Esophagus muscularis mucosa (tissue), 4 donors: ENCODE data around the gene RAPGEF2. TPM values are rescaled to one million over a fixed set of nuclear protein-coding genes. Genes with fewer than 3 reads are reported as not detected.

ENCODE experiments used
- DNase-seq: peaks from one replicate; pipeline ENCODE4 v3.0.0-alpha.2; 2017; ENCODE audit errors: extremely low spot score
- H3K27ac ChIP-seq, 4 donors: fragments of 200-600 bp; sonication (generic); replicated peaks in 1 of 4; 1 replicate in 3 of 4; 2 replicates in 1 of 4; pipeline ENCODE4 v1.5.1; 2016 to 2019; ENCODE audit warnings: mild to moderate bottlenecking in 1 of 4
- H3K27me3 ChIP-seq, 4 donors: fragments of 200-600 bp; sonication (generic); one replicate each; pipeline versions ENCODE4 v1.5.1 to v1.6.0; 2016 to 2019
- H3K36me3 ChIP-seq, 4 donors: fragments of 200-600 bp; sonication (generic); one replicate each; pipeline ENCODE4 v1.5.1; 2016 to 2019
- H3K4me1 ChIP-seq, 4 donors: fragments of 200-600 bp; sonication (generic); one replicate each; pipeline ENCODE4 v1.5.1; 2016 to 2019
- H3K4me3 ChIP-seq, 4 donors: fragments of 200-600 bp; sonication (generic); 1 replicate in 2 of 4; 2 replicates in 2 of 4; pipeline ENCODE4 v1.5.1; 2016 to 2019; ENCODE audit warnings: mild to moderate bottlenecking in 4 of 4, moderate library complexity in 1 of 4
- H3K9me3 ChIP-seq, 4 donors: fragments of 200-600 bp; sonication (generic); 1 replicate in 3 of 4; 2 replicates in 1 of 4; pipeline ENCODE4 v1.5.1; 2016 to 2019
- CTCF ChIP-seq, 3 experiments: fragments of 200-600 bp in 2 of 3; fragments of 450-650 bp in 1 of 3; sonication (generic) in 2 of 3; IDR thresholded peaks; one replicate each; pipeline ENCODE4 v1.5.1; 2017 to 2019; ENCODE audit warnings: antibody characterized with exemption in 3 of 3, mild to moderate bottlenecking in 2 of 3, moderate library complexity in 1 of 3
- EP300 ChIP-seq: sonication (generic); formaldehyde crosslinking; IDR thresholded peaks from one replicate; pipeline ENCODE4 v1.6.1; 2017; ENCODE audit warnings: antibody characterized with exemption
- POLR2A ChIP-seq: fragments of 450-650 bp; IDR thresholded peaks from one replicate; pipeline ENCODE4 v1.6.1; 2017; ENCODE audit warnings: antibody characterized with exemption, moderate library complexity, mild to moderate bottlenecking, low read depth
- POLR2AphosphoS5 ChIP-seq, 2 donors: sonication (generic); formaldehyde crosslinking; IDR thresholded peaks; one replicate each; pipeline ENCODE4 v1.6.1; 2017; ENCODE audit warnings: antibody characterized with exemption in 2 of 2
- WGBS: methylation state at CpG from one replicate; pipeline ENCODE4 v1.1.5; 2018; 5-methylcytosine and 5-hydroxymethylcytosine counted together
- intact Hi-C: fragments of 100-400 bp; cut with DNase I; formaldehyde crosslinking; loops from one replicate; pipeline ENCODE4 v1.15.1; 2023
- total RNA-seq, 4 donors: library from RNA; depleted of rRNA; stranded (reverse); fragments of >200 nt; gene quantifications; one replicate each; pipeline versions ENCODE4 v1.1.0 to v1.2.1, GENCODE V29; 2016

RAPGEF2 gene
- total RNA-seq, 4 donors from 2014 or later = 55.6 to 61.5 (median 58.4) TPM

GRCh38 chr4:159210975-159211374 is 108.1 kb downstream of the RAPGEF2 start:
- WGBS = 98% methylated on average over 3 of the region's 3 CpGs
- no peak overlapping the region for H3K27ac ChIP-seq

GRCh38 chr4:159212675-159213293 is 109.9 kb downstream of the RAPGEF2 start:
- Histone ChIP-seq H3K36me3 (no peaks in the 10 kb centered on the region), H3K27me3 (no peaks in the 10 kb centered on the region), H3K4me3 (peak overlapping the region in 2 of 4 donors; percentile 3 to 19), H3K27ac (peak overlapping the region; percentile 11 to 67 (median 59)), H3K9me3 (no peaks in the 10 kb centered on the region), H3K4me1 (peaks cover 24 to 41% (median 26%) of the 10 kb centered on the region in 4 donors)
- intact Hi-C loops = no loop called here
- 60% methylated on average over 7 of the region's 7 CpGs for WGBS
- DNase-seq = no peak
- no peak for TF ChIP-seq POLR2A
- no peak for TF ChIP-seq CTCF (IDR thresholded peaks at IDR 0.05)
- TF ChIP-seq POLR2AphosphoS5 (IDR thresholded peaks at IDR 0.05) = peak; percentile 35 to 39
- TF ChIP-seq EP300 = no peak

More at GRCh38 chr4:159210975-159211374, 108.1 kb downstream of the RAPGEF2 start:
- TF ChIP-seq POLR2AphosphoS5 (IDR thresholded peaks at IDR 0.05) (no peak), CTCF (IDR thresholded peaks at IDR 0.05) (no peak), POLR2A (no peak), EP300 (no peak)
- no peak for DNase-seq
- H3K36me3 ChIP-seq = no peaks in the 10 kb centered on the region
- H3K4me1 ChIP-seq = peaks cover 31 to 57% (median 41%) of the 10 kb centered on the region in 4 donors
- no peak overlapping the region for H3K4me3 ChIP-seq
- H3K27me3 ChIP-seq = no peaks in the 10 kb centered on the region
- no peaks in the 10 kb centered on the region for H3K9me3 ChIP-seq
- intact Hi-C loops = no loop called here

GRCh38 chr4:159216834-159217233 is 114.0 kb downstream of the RAPGEF2 start:
- no peak for TF ChIP-seq EP300
- TF ChIP-seq CTCF (IDR thresholded peaks at IDR 0.05) = no peak
- no peak for TF ChIP-seq POLR2AphosphoS5 (IDR thresholded peaks at IDR 0.05)
- TF ChIP-seq POLR2A = no peak
- 81% methylated on average over 5 of the region's 5 CpGs for WGBS
- H3K9me3 ChIP-seq = no peaks in the 10 kb centered on the region
- no peak overlapping the region for H3K4me3 ChIP-seq
- no peak for DNase-seq
- H3K27me3 ChIP-seq = no peaks in the 10 kb centered on the region
- intact Hi-C loops = no loop called here
- no peak overlapping the region for H3K27ac ChIP-seq
- no peaks in the 10 kb centered on the region for H3K36me3 ChIP-seq
- peaks cover 16 to 45% (median 32%) of the 10 kb centered on the region in 4 donors for H3K4me1 ChIP-seq

GRCh38 chr4:159219862-159220261 is 117.0 kb downstream of the RAPGEF2 start:
- H3K27ac ChIP-seq = no peak overlapping the region
- H3K36me3 ChIP-seq = no peaks in the 10 kb centered on the region
- no peaks in the 10 kb centered on the region for H3K9me3 ChIP-seq
- peaks cover 13 to 30% (median 25%) of the 10 kb centered on the region in 4 donors for H3K4me1 ChIP-seq
- H3K4me3 ChIP-seq = no peak overlapping the region
- intact Hi-C loops = no loop called here
- DNase-seq = no peak
- 100% methylated on average over 1 of the region's 1 CpG for WGBS
- H3K27me3 ChIP-seq = no peaks in the 10 kb centered on the region
- TF ChIP-seq POLR2AphosphoS5 (IDR thresholded peaks at IDR 0.05) = no peak
- TF ChIP-seq CTCF (IDR thresholded peaks at IDR 0.05) = no peak
- TF ChIP-seq POLR2A = no peak

GRCh38 chr4:159220353-159220752 is 117.5 kb downstream of the RAPGEF2 start:
- H3K27ac ChIP-seq = no peak overlapping the region
- 80% methylated on average over 5 of the region's 5 CpGs for WGBS

More at GRCh38 chr4:159220353-159220752, 117.5 kb downstream of the RAPGEF2 start:
- no peak for TF ChIP-seq CTCF (IDR thresholded peaks at IDR 0.05)
- TF ChIP-seq POLR2AphosphoS5 (IDR thresholded peaks at IDR 0.05) = no peak
- no peak for TF ChIP-seq EP300
- no peak for TF ChIP-seq POLR2A
- no peaks in the 10 kb centered on the region for H3K27me3 ChIP-seq
- H3K4me1 ChIP-seq = peaks cover 13 to 30% (median 23%) of the 10 kb centered on the region in 4 donors
- no peak overlapping the region for H3K4me3 ChIP-seq
- DNase-seq = no peak
- H3K9me3 ChIP-seq = no peaks in the 10 kb centered on the region
- no peaks in the 10 kb centered on the region for H3K36me3 ChIP-seq
- intact Hi-C loops = no loop called here
